D721Med (cell line): ENCODE results near the gene DISP2.

Source experiments
- DNase-seq: peaks from one replicate; pipeline ENCODE4 v3.0.0; 2011; ENCODE audit warnings: low spot score; ENCODE audit not compliant: insufficient read length
- FAIRE-seq: peaks from 2 replicates; lab custom pipeline; 2011; peaks lifted over from hg19 to GRCh38; lab: Jason Lieb, UNC
- CTCF ChIP-seq: IDR thresholded peaks from 2 replicates; pipeline ENCODE4 v1.5.1; 2012; ENCODE audit warnings: mild to moderate bottlenecking, control low read depth; ENCODE audit not compliant: insufficient read depth; ENCODE audit errors: missing control alignments

Gene DISP2

GRCh38 chr15:40397688-40398412 is 39.8 kb downstream of the DISP2 start:
- DNase-seq (no peak), FAIRE-seq (no peak)
- TF ChIP-seq CTCF: no peak

- DNase-seq (no peak), FAIRE-seq (no peak)
- TF ChIP-seq CTCF: no peak
Measured at GRCh38 chr15:40398413-40398873, 40.4 kb downstream of the DISP2 start.

GRCh38 chr15:40399370-40399769 is 41.4 kb downstream of the DISP2 start:
- FAIRE-seq (no peak), DNase-seq (no peak)
- no peak for TF ChIP-seq CTCF

GRCh38 chr15:40405501-40406381 is 47.7 kb downstream of the DISP2 start, which contains the start of gene IVD:
IVD (plus strand) TSS chr15:40405795; CDS start chr15:40405828, 33 bp downstream.
- FAIRE-seq (peak; percentile 21), DNase-seq (peak; percentile 99)
- no peak for TF ChIP-seq CTCF

- no peak for TF ChIP-seq CTCF
- no peak for FAIRE-seq
- no peak for DNase-seq
Measured at GRCh38 chr15:40407330-40407990, 49.4 kb downstream of the DISP2 start.

- DNase-seq (no peak), FAIRE-seq (no peak)
- no peak for TF ChIP-seq CTCF
Measured at GRCh38 chr15:40409366-40409765, 51.3 kb downstream of the DISP2 start.
